Neural cell (in vitro differentiated cells): ENCODE results near the gene PARD3B.

Experiments
- RAD21 ChIP-seq: fragments of 450-650 bp; conservative IDR thresholded peaks from 2 replicates; pipeline ENCODE4 v1.6.1; 2014; ENCODE audit warnings: antibody characterized with exemption, mild to moderate bottlenecking, moderate library complexity
- TF ChIP-seq, protein P1 (sequence below): fragments of 450-650 bp; IDR thresholded peaks from 2 replicates; pipeline ENCODE4 v1.5.1; 2014; ENCODE audit warnings: antibody characterized with exemption, mild to moderate bottlenecking, moderate library complexity; ENCODE audit not compliant: poor library complexity, severe bottlenecking

DNA sequence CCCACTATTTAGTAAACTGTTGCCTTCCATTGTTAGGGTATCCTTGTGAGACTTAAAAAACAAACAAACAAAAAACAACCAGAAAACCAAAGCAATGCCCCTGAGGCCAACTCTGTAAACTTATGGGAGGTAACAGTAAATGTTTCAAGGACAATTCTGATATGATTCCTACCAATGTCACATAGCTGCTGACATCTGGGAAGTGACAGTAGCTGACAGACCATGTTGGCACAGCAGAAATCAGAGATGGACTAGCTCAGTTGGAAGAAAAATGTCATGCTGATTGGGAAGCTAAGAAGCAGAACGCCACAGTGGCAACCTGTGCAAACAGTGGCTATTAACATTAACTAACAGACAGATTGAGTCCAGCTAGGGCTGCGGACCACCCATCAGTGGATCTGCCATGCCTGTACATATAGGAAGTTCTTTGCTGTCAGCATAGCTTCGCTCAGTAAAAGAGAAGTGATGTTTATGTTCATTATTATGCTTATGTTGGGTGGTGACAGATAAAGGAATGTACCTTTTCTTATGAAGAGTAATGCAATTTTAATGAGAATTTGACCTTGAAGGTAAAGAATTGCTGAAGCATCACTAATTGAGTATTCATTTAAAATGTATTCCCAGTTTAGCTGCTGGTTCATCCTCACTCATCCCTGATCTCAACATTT, 180.6 kb downstream of the PARD3B start:
- TF ChIP-seq, protein P1, sequence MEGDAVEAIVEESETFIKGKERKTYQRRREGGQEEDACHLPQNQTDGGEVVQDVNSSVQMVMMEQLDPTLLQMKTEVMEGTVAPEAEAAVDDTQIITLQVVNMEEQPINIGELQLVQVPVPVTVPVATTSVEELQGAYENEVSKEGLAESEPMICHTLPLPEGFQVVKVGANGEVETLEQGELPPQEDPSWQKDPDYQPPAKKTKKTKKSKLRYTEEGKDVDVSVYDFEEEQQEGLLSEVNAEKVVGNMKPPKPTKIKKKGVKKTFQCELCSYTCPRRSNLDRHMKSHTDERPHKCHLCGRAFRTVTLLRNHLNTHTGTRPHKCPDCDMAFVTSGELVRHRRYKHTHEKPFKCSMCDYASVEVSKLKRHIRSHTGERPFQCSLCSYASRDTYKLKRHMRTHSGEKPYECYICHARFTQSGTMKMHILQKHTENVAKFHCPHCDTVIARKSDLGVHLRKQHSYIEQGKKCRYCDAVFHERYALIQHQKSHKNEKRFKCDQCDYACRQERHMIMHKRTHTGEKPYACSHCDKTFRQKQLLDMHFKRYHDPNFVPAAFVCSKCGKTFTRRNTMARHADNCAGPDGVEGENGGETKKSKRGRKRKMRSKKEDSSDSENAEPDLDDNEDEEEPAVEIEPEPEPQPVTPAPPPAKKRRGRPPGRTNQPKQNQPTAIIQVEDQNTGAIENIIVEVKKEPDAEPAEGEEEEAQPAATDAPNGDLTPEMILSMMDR = no peak
- TF ChIP-seq RAD21 = no peak
